Loucy (cell line): ENCODE results near the gene CAMTA1.

ENCODE experiments used
- CTCF ChIP-seq: fragments of 200-600 bp; sonication (generic); conservative IDR thresholded peaks from 2 replicates; pipeline ENCODE4 v1.5.1; 2014; ENCODE audit warnings: mild to moderate bottlenecking, antibody characterized with exemption, low read length
- EZH2phosphoT487 ChIP-seq: fragments of 200-600 bp; IDR thresholded peaks from 2 replicates; pipeline ENCODE4 v1.6.1; 2018; ENCODE audit warnings: antibody characterized with exemption, mild to moderate bottlenecking, moderate library complexity, borderline replicate concordance

- TF ChIP-seq CTCF (no peak), EZH2phosphoT487 (no peak)
Observed at GRCh38 chr1:7287013-7287412, 501.8 kb downstream of the CAMTA1 start.
